Uterus (tissue), 4 donors: ENCODE measurements around the gene HNRNPA1L2. TPM values are rescaled to one million over a fixed set of nuclear protein-coding genes. Genes with fewer than 3 reads are reported as not detected.
"Not testable (repeated sequence)": the region's sequence is repeated elsewhere in the genome, so short reads cannot be mapped to it uniquely, and the experiment has no call there.

Source experiments
- DNase-seq, 2 donors: peaks; one replicate each; pipeline ENCODE4 v3.0.0-alpha.2; 2019 to 2020
- H3K27ac ChIP-seq, 2 donors: fragments of 200-600 bp; sonication (generic); 1 replicate in 1 of 2; 2 replicates in 1 of 2; pipeline ENCODE4 v1.5.1; 2016 to 2018
- H3K27me3 ChIP-seq, 2 donors: fragments of 200-600 bp; sonication (generic); one replicate each; pipeline ENCODE4 v1.5.1; 2018 to 2019; ENCODE audit warnings: control low read depth in 1 of 2
- H3K36me3 ChIP-seq, 2 donors: fragments of 200-600 bp; sonication (generic); one replicate each; pipeline ENCODE4 v1.5.1; 2019; ENCODE audit warnings: control low read depth in 1 of 2
- H3K4me1 ChIP-seq, 2 donors: fragments of 200-600 bp; sonication (generic); one replicate each; pipeline ENCODE4 v1.5.1; 2018 to 2019; ENCODE audit warnings: control low read depth in 1 of 2
- H3K4me3 ChIP-seq, 2 donors: fragments of 200-600 bp; sonication (generic); 1 replicate in 1 of 2; 2 replicates in 1 of 2; pipeline ENCODE4 v1.5.1; 2018 to 2019; ENCODE audit warnings: mild to moderate bottlenecking in 1 of 2
- H3K9me3 ChIP-seq, 2 donors: fragments of 200-600 bp; sonication (generic); one replicate each; pipeline ENCODE4 v1.5.1; 2019; ENCODE audit warnings: control low read depth in 1 of 2
- CTCF ChIP-seq, 4 experiments: fragments of 200-600 bp in 2 of 4; fragments of 450-650 bp in 2 of 4; sonication (generic) in 2 of 4; IDR thresholded peaks; one replicate each; pipeline ENCODE4 v1.5.1; 2016 to 2019; ENCODE audit warnings: antibody characterized with exemption in 4 of 4, mild to moderate bottlenecking in 2 of 4, moderate library complexity in 1 of 4
- POLR2A ChIP-seq, 2 donors: fragments of 450-650 bp; IDR thresholded peaks; one replicate each; pipeline ENCODE4 v1.6.1; 2016; ENCODE audit warnings: antibody characterized with exemption in 2 of 2, mild to moderate bottlenecking in 1 of 2, moderate library complexity in 1 of 2
- intact Hi-C: fragments of 100-400 bp; cut with DNase I; formaldehyde crosslinking; loops from one replicate; pipeline ENCODE4 v1.15.1; 2023; ENCODE audit warnings: low total_unique reads
- total RNA-seq, 4 donors: library from RNA; depleted of rRNA in 3 of 4; stranded (reverse); fragments of >200 nt in 3 of 4; gene quantifications; one replicate each; pipeline versions ENCODE4 v1.1.0 to v1.2.4, GENCODE V29; 2014 to 2023
- donor health status: DM: yes; HTN: yes; CAD: no.

Gene HNRNPA1L2
- total RNA-seq, 4 donors from 2014 or later = 0.51 to 12.9 (median 7.4) TPM

GRCh38 chr13:52673465-52673864 lies 31.2 kb downstream of the HNRNPA1L2 start:
- Histone ChIP-seq H3K9me3 (no peaks in the 10 kb centered on the region), H3K4me3 (no peak overlapping the region), H3K4me1 (no peaks in the 10 kb centered on the region), H3K27ac (no peak overlapping the region), H3K36me3 (no peaks in the 10 kb centered on the region), H3K27me3 (no peaks in the 10 kb centered on the region)
- intact Hi-C loops = no loop called here
- no peak for DNase-seq
- TF ChIP-seq CTCF (IDR thresholded peaks at IDR 0.05) = no peak
- TF ChIP-seq POLR2A (IDR thresholded peaks at IDR 0.05) = no peak

- no peaks in the 10 kb centered on the region for H3K27me3 ChIP-seq
- no peaks in the 10 kb centered on the region for H3K4me1 ChIP-seq
- DNase-seq = no peak
- intact Hi-C loops = no loop called here
- H3K36me3 ChIP-seq = no peaks in the 10 kb centered on the region
- TF ChIP-seq POLR2A (IDR thresholded peaks at IDR 0.05) (no peak), CTCF (IDR thresholded peaks at IDR 0.05) (no peak)
- H3K4me3 ChIP-seq = no peak overlapping the region
- no peaks in the 10 kb centered on the region for H3K9me3 ChIP-seq
- H3K27ac ChIP-seq = no peak overlapping the region
Measured at GRCh38 chr13:52677823-52678222, 35.6 kb downstream of the HNRNPA1L2 start.

DNA sequence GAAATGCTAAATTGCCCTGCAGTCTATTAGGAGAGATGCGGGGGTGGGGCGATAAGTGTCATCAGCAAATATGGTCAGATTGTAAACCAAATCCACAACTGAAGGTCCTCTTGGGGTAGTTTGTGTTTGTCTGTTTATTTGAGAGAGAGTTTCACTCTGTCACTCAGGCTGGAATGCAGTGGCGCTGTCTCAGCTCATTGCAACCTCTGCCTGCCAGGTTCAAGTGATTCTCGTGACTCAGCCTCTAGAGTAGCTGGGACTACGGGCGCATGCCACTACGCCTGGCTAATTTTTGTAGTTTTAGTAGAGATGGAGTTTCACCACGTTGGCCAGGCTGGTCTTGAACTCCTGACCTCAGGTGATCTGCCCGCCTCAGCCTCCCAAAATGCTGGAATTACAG lies 43.6 kb downstream of the HNRNPA1L2 start:
- H3K27ac ChIP-seq, H3K36me3 ChIP-seq, H3K27me3 ChIP-seq, H3K4me1 ChIP-seq, H3K9me3 ChIP-seq, intact Hi-C loops, DNase-seq, H3K4me3 ChIP-seq: not testable (repeated sequence)

DNA sequence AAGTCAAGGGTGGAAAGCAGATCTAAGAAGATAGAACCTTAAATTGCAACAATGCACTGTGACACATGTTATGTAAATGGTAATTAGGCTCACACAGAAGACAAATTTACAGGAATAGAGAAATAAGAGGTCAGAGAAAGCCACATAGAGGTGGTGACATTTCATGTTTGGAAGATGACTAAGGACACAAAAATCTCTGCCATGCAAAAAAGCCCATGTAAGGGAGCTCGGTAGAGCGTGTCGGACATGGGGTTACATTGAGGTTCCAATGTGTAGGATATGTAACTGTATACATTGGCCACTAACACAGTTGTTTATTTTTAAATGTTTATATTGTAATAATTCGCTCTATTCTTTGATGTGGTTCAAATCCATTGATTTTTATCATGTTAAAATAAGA lies 44.1 kb downstream of the HNRNPA1L2 start:
- Histone ChIP-seq H3K4me1 (no peaks in the 10 kb centered on the region), H3K9me3 (no peaks in the 10 kb centered on the region), H3K27me3 (no peaks in the 10 kb centered on the region), H3K4me3 (no peak overlapping the region), H3K27ac (no peak overlapping the region), H3K36me3 (no peaks in the 10 kb centered on the region)
- intact Hi-C loops = no loop called here
- no peak for TF ChIP-seq CTCF (IDR thresholded peaks at IDR 0.05)
- TF ChIP-seq POLR2A (IDR thresholded peaks at IDR 0.05) = no peak
- DNase-seq = no peak

Other genes with a start within 250 kb of the HNRNPA1L2 start
- 10 to 100 TPM in 3 of 4 donors, 1 to 10 TPM in 1; 5.3 to 31.2 (median 20.1) TPM for gene THSD1, start 236.3 kb upstream of the HNRNPA1L2 start, total RNA-seq
- gene VPS36, start 191.8 kb upstream of the HNRNPA1L2 start, total RNA-seq = 10 to 100 TPM; 28.9 to 99.3 (median 77.6) TPM
- gene CKAP2, start 187.0 kb upstream of the HNRNPA1L2 start, total RNA-seq = 10 to 100 TPM in 2 of 4 donors, 1 to 10 TPM in 1, under 1 TPM in 1; 0.26 to 35.9 (median 11.2) TPM
- 100 to 1,000 TPM in 1 of 4 donors, 10 to 100 TPM in 3; 20.9 to 102 (median 60.5) TPM for gene SUGT1, start 10.4 kb downstream of the HNRNPA1L2 start, total RNA-seq
- gene CNMD, start 97.4 kb downstream of the HNRNPA1L2 start, total RNA-seq = not detected
- gene PCDH8, start 206.2 kb downstream of the HNRNPA1L2 start, total RNA-seq = under 1 TPM in 1 of 4 donors, not detected in 3; 0.62 TPM